ENCODE measurements around the gene ZNF415.

The ZNF415 gene

GRCh38 chr19:53078668-53079067 is 54.0 kb downstream of the ZNF415 start:
- no peaks in the 10 kb centered on the region for H3K4me1 ChIP-seq (ENCODE audit: insufficient read depth, poor library complexity, severe bottlenecking)
- TF ChIP-seq CTCF (IDR thresholded peaks at IDR 0.05; ENCODE audit: poor library complexity, severe bottlenecking): no peak
- H3K4me3 ChIP-seq (ENCODE audit: severe bottlenecking): no peak overlapping the region
- ATAC-seq (ENCODE audit: low read depth): no peak
- peaks cover 60% of the 10 kb centered on the region for H3K36me3 ChIP-seq (ENCODE audit: low read depth)
- no peak for DNase-seq (ENCODE audit: low spot score)
- H3K27ac ChIP-seq (ENCODE audit: poor library complexity, severe bottlenecking): no peak overlapping the region
- H3K9me3 ChIP-seq (ENCODE audit: severe bottlenecking): peaks cover 8% of the 10 kb centered on the region
- no peaks in the 10 kb centered on the region for H3K27me3 ChIP-seq (ENCODE audit: insufficient read depth, poor library complexity, severe bottlenecking)

GRCh38 chr19:53076984-53077383 is 55.7 kb downstream of the ZNF415 start:
- H3K4me1 ChIP-seq (ENCODE audit: insufficient read depth, poor library complexity, severe bottlenecking): no peaks in the 10 kb centered on the region
- no peak overlapping the region for H3K27ac ChIP-seq (ENCODE audit: poor library complexity, severe bottlenecking)
- ATAC-seq (ENCODE audit: low read depth) (no peak), DNase-seq (ENCODE audit: low spot score) (no peak)
- H3K4me3 ChIP-seq (ENCODE audit: severe bottlenecking): no peak overlapping the region
- TF ChIP-seq CTCF (IDR thresholded peaks at IDR 0.05; ENCODE audit: poor library complexity, severe bottlenecking): no peak
- peaks cover 8% of the 10 kb centered on the region for H3K9me3 ChIP-seq (ENCODE audit: severe bottlenecking)
- H3K36me3 ChIP-seq (ENCODE audit: low read depth): peaks cover 60% of the 10 kb centered on the region
- no peaks in the 10 kb centered on the region for H3K27me3 ChIP-seq (ENCODE audit: insufficient read depth, poor library complexity, severe bottlenecking)

GRCh38 chr19:53068834-53069233 is 63.9 kb downstream of the ZNF415 start:
- Histone ChIP-seq H3K4me3 (ENCODE audit: severe bottlenecking) (no peak overlapping the region), H3K36me3 (ENCODE audit: low read depth) (peaks cover 79% of the 10 kb centered on the region), H3K27ac (ENCODE audit: poor library complexity, severe bottlenecking) (no peak overlapping the region), H3K9me3 (ENCODE audit: severe bottlenecking) (peaks cover 25% of the 10 kb centered on the region), H3K27me3 (ENCODE audit: insufficient read depth, poor library complexity, severe bottlenecking) (no peaks in the 10 kb centered on the region), H3K4me1 (ENCODE audit: insufficient read depth, poor library complexity, severe bottlenecking) (no peaks in the 10 kb centered on the region)
- ATAC-seq (ENCODE audit: low read depth): no peak
- no peak for TF ChIP-seq CTCF (IDR thresholded peaks at IDR 0.05; ENCODE audit: poor library complexity, severe bottlenecking)
- DNase-seq (ENCODE audit: low spot score): no peak

GRCh38 chr19:53068199-53068598 is 64.5 kb downstream of the ZNF415 start:
- ATAC-seq (ENCODE audit: low read depth) (no peak), DNase-seq (ENCODE audit: low spot score) (no peak)
- TF ChIP-seq CTCF (IDR thresholded peaks at IDR 0.05; ENCODE audit: poor library complexity, severe bottlenecking): no peak
- Histone ChIP-seq H3K4me3 (ENCODE audit: severe bottlenecking) (no peak overlapping the region), H3K9me3 (ENCODE audit: severe bottlenecking) (peaks cover 25% of the 10 kb centered on the region), H3K27me3 (ENCODE audit: insufficient read depth, poor library complexity, severe bottlenecking) (no peaks in the 10 kb centered on the region), H3K27ac (ENCODE audit: poor library complexity, severe bottlenecking) (no peak overlapping the region), H3K4me1 (ENCODE audit: insufficient read depth, poor library complexity, severe bottlenecking) (no peaks in the 10 kb centered on the region), H3K36me3 (ENCODE audit: low read depth) (peaks cover 72% of the 10 kb centered on the region)

GRCh38 chr19:53057904-53058580 is 74.7 kb downstream of the ZNF415 start:
- Histone ChIP-seq H3K4me1 (ENCODE audit: insufficient read depth, poor library complexity, severe bottlenecking) (no peaks in the 10 kb centered on the region), H3K27ac (ENCODE audit: poor library complexity, severe bottlenecking) (no peak overlapping the region), H3K9me3 (ENCODE audit: severe bottlenecking) (peaks cover 6% of the 10 kb centered on the region), H3K36me3 (ENCODE audit: low read depth) (no peaks in the 10 kb centered on the region), H3K4me3 (ENCODE audit: severe bottlenecking) (peak overlapping the region; percentile 18), H3K27me3 (ENCODE audit: insufficient read depth, poor library complexity, severe bottlenecking) (no peaks in the 10 kb centered on the region)
- no peak for TF ChIP-seq CTCF (IDR thresholded peaks at IDR 0.05; ENCODE audit: poor library complexity, severe bottlenecking)
- DNase-seq (ENCODE audit: low spot score): peak; percentile 46
- peak; percentile 64; the same call in 2 of the 3 replicates for ATAC-seq (ENCODE audit: low read depth)

Measured in RWPE2 (cell line).